ENCODE results near the gene OBSL1.

Gene OBSL1

GRCh38 chr2:219511547-219512325 lies 59.6 kb downstream of the OBSL1 start:
- DNase-seq: no peak

- no peak for DNase-seq
Measured at GRCh38 chr2:219510512-219511135, 60.7 kb downstream of the OBSL1 start.

- DNase-seq: peak in 2 of 4 experiments; percentile 15 to 32
Measured at GRCh38 chr2:219509780-219510511, 61.4 kb downstream of the OBSL1 start.

- DNase-seq: no peak
Measured at GRCh38 chr2:219508971-219509779, 62.2 kb downstream of the OBSL1 start.

GRCh38 chr2:219508444-219508734 lies 63.0 kb downstream of the OBSL1 start:
- DNase-seq: no peak

- no peak for DNase-seq
Measured at GRCh38 chr2:219507581-219508443, 63.5 kb downstream of the OBSL1 start.

GRCh38 chr2:219506802-219507526 lies 64.4 kb downstream of the OBSL1 start:
- DNase-seq: no peak

GRCh38 chr2:219506153-219506801 lies 65.1 kb downstream of the OBSL1 start:
- no peak for DNase-seq

GRCh38 chr2:219505585-219505984 lies 65.8 kb downstream of the OBSL1 start:
- DNase-seq: no peak

- no peak for DNase-seq
Measured at GRCh38 chr2:219502618-219503017, 68.7 kb downstream of the OBSL1 start.

- DNase-seq: no peak
Measured at GRCh38 chr2:219501849-219502248, 69.5 kb downstream of the OBSL1 start.
